Stimulated activated naive B cell treated with anti-CD40 and anti-IgM and Interleukin-4, amounts not matched to agents 10 μg/mL and 1 μg/mL and 100 μg/mL, for 72 hours (primary cell): ENCODE data around the gene CARMIL3.
A peak's percentile ranks its signal among the peaks of the same experiment; 100 is the strongest.
"Not testable (repeated sequence)": the region's sequence is repeated elsewhere in the genome, so short reads cannot be mapped to it uniquely, and the experiment has no call there.

Experiments
- ATAC-seq, 2 donors: fragments of 150-1000 bp; cut with Tn5 transposase; replicated peaks; 2 replicates each; pipeline ENCODE4 v1.10.0; 2021; ENCODE audit warnings: moderate library complexity in 1 of 2
- DNase-seq: peaks from one replicate; pipeline ENCODE4 v3.0.0; 2021
- H3K27ac Mint-ChIP-seq: one replicate; pipeline ENCODE4 v1.8.0; 2022; ENCODE audit warnings: mild to moderate bottlenecking, mixed read lengths
- H3K27me3 Mint-ChIP-seq, 2 donors: one replicate each; pipeline ENCODE4 v1.8.0; 2022; ENCODE audit warnings: mixed read lengths in 2 of 2
- H3K36me3 Mint-ChIP-seq, 2 donors: one replicate each; pipeline ENCODE4 v1.8.0; 2022; ENCODE audit warnings: mixed read lengths in 2 of 2, mild to moderate bottlenecking in 1 of 2
- H3K4me1 Mint-ChIP-seq, 2 donors: one replicate each; pipeline ENCODE4 v1.8.0; 2022; ENCODE audit warnings: mixed read lengths in 2 of 2, mild to moderate bottlenecking in 1 of 2
- H3K4me3 Mint-ChIP-seq, 2 donors: one replicate each; pipeline ENCODE4 v1.8.0; 2022; ENCODE audit warnings: mild to moderate bottlenecking in 2 of 2, mixed read lengths in 2 of 2, moderate library complexity in 1 of 2
- H3K9me3 Mint-ChIP-seq, 2 donors: one replicate each; pipeline ENCODE4 v1.8.0; 2022; ENCODE audit warnings: mixed read lengths in 2 of 2, mild to moderate bottlenecking in 1 of 2

The CARMIL3 gene

DNA sequence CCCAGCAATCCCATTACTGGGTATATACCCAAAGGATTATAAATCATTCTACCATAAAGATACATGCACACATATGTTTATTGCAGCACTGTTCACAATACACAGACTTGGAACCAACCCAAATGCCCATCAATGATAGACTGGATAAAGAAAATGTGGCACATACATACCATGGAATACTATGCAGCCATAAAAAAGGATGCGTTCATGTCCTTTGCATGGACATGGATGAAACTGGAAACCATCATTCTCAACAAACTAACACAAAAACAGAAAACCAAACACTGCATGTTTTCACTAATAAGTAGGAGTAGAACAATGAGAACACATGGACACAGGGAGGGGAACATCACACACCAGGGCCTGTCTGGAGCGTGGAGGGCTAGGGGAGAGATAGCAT, 20.5 kb upstream of the CARMIL3 start:
- H3K9me3 Mint-ChIP-seq, H3K27ac Mint-ChIP-seq: not testable (repeated sequence)

DNA sequence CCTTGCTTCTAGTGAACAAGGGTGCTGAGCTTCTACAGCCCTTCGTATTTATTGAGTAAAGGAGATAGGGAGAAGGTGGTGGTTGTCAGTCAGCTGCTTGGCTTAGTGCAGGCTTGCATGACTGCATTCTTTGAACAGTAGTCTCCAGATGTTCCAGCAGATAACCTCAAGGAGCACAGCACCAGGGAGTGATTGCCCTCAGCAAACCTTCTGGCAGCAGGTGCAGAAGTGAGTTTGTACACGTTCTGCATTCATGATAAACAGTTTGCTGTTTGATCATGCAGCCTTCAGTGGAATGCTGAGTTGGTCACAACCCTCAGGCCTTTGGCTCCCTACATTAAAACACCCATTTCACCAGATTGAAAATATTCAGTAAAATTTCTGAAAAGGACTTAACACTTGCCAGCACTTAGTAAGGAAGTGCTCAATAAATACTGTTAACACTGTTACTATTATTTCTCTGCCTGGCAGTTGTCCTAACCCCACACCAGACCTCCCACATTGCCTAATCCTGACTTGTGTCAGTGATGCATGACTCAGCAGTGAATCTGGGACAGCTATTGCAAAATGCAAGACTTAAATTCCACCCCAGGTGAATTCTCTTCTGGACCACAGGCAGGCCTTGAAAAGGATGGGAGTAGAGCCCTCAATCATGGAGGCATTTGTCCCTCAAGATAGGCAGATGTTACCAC, 18.9 kb upstream of the CARMIL3 start:
- Mint-ChIP-seq H3K36me3 (peaks cover 3 to 6% of the 10 kb centered on the region in 2 donors), H3K4me3 (no peak overlapping the region), H3K4me1 (peaks cover 7 to 9% of the 10 kb centered on the region in 2 donors), H3K9me3 (peaks cover 4 to 9% of the 10 kb centered on the region in 2 donors), H3K27me3 (no peaks in the 10 kb centered on the region), H3K27ac (no peak overlapping the region)
- no peak for ATAC-seq
- DNase-seq, result no peak

More for the DNA sequence above, 20.5 kb upstream of the CARMIL3 start:
- ATAC-seq, H3K4me3 Mint-ChIP-seq, H3K27me3 Mint-ChIP-seq, H3K36me3 Mint-ChIP-seq, H3K4me1 Mint-ChIP-seq, DNase-seq: not testable (repeated sequence)

DNA sequence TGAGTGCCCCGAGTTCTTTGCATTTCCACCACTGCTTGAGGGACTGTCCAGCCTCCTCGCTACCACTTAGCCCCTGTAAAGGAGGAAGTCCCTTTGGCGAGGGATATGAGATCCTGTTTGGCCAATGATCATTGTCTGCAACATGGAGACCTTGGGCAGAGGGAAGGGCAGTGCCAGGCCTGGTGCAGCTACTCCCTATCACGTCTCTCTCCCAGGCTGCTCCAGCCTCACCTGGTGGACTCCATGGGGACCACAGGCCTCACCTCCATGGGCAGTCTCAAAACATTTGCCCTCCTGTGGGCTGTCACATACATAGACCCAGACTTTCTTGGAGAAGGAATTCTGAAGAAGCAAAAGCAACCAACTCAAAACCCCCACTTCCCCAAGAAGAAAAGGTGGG, 16.0 kb upstream of the CARMIL3 start:
- H3K9me3 Mint-ChIP-seq, H3K4me1 Mint-ChIP-seq, H3K27me3 Mint-ChIP-seq, H3K36me3 Mint-ChIP-seq, DNase-seq: not testable (repeated sequence)
- peak; percentile 21 to 32 for ATAC-seq
- Mint-ChIP-seq H3K27ac (peak overlapping the region; percentile 59), H3K4me3 (peak overlapping the region; percentile 95 to 99)

DNA sequence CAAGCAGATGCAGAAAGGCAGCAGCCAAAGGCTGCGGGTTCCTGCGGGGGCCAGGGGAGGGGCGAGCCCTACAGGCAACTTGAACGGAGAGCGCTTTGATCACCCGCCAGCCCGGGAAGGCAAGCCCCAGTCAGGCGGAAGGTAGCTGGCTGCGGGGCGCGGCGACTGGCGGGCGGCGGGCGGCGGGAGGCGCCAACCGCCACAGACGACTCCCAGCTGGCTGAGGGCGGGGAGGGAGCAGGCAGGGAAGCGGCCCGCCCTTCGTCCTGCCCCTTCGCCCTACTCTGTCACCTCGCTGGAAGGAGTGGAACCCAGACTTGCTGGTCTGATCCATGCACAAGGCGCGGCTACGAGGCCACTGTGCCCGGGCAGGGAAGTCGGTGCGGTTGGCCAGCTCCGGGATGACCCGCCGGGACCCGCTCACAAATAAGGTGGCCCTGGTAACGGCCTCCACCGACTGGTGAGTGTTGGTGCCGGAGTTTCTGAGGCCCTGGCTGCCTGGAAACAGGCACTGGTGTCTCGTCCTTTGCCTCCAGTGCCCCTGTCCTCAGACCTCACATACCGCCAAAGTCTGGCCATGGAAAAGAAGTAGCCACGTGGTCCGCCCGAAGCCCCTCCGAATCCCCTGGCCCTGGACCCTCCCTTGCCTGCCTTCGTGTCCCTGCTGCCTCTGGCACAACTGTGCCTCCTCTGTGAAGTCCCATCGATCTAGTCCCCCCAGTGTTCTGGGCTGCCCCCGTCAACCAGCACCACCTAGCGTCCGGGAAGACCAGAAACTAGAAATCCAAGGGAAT, 15.4 kb upstream of the CARMIL3 start:
- Mint-ChIP-seq H3K27ac (peak overlapping the region; percentile 87), H3K36me3 (peaks cover 2 to 4% of the 10 kb centered on the region in 2 donors), H3K9me3 (peaks cover 3 to 7% of the 10 kb centered on the region in 2 donors), H3K4me3 (peak overlapping the region; percentile 95 to 99), H3K27me3 (no peaks in the 10 kb centered on the region), H3K4me1 (peaks cover 7 to 9% of the 10 kb centered on the region in 2 donors)
- DNase-seq (peak; percentile 52), ATAC-seq (peak; percentile 87 to 88)

DNA sequence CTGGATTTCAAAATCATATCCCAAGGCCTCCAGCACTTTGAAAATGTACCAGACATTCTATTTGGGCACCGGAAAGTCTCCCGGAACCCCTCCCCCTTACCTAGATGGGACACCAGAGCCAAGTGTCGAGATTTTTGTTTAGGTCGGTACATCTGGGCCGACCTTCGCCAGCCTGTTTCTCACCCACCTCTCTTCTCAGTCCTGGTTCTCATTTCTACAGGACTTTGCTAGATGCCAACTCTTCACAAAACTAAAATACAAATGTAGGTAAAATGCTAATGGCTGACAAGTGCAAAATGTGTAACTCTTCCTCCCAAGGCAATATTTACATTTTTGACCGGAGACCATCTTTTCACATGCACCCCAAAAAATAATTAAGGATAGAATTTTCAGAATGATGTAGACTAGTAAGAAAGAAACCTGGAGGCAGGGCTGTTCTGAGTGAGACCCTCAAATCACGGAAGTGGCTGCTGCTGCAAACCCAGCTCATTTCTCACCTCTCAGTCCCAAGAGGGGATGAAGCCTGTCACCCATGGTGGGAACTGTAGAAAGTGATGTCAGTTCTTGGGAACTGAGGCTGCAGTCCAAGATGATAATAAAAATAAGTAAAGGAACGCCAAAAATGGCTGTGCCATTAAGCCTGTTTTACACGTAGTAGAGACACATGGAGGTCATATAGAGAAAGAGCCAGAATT, 14.7 kb upstream of the CARMIL3 start:
- Mint-ChIP-seq H3K27ac (peak overlapping the region; percentile 87), H3K4me3 (peak overlapping the region; percentile 95 to 99)
- H3K36me3 Mint-ChIP-seq, H3K4me1 Mint-ChIP-seq, H3K27me3 Mint-ChIP-seq, H3K9me3 Mint-ChIP-seq, DNase-seq: not testable (repeated sequence)
- peak; percentile 18 to 42 for ATAC-seq

DNA sequence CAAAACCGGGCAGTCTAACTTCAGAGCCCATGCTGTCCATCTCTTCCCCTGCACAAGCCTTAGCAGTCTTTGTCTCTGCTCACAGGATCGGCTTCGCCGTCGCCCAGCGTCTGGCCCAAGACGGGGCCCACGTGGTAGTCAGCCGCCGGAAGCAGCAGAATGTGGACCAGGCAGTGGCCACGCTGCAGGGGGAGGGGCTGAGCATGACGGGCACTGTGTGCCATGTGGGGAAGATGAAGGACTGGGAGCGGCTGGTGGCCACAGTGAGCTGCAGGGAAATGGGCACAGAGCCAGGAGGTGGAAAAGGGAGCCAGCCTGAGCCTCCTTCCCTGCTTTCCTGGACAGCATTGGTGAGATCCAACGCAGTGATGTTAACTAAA, 14.2 kb upstream of the CARMIL3 start:
- Mint-ChIP-seq H3K9me3 (no peaks in the 10 kb centered on the region), H3K27ac (no peak overlapping the region), H3K36me3 (peaks cover 0 to 2% of the 10 kb centered on the region in 2 donors), H3K4me3 (no peak overlapping the region), H3K4me1 (peaks cover 7 to 9% of the 10 kb centered on the region in 2 donors), H3K27me3 (no peaks in the 10 kb centered on the region)
- ATAC-seq (no peak), DNase-seq (no peak)

DNA sequence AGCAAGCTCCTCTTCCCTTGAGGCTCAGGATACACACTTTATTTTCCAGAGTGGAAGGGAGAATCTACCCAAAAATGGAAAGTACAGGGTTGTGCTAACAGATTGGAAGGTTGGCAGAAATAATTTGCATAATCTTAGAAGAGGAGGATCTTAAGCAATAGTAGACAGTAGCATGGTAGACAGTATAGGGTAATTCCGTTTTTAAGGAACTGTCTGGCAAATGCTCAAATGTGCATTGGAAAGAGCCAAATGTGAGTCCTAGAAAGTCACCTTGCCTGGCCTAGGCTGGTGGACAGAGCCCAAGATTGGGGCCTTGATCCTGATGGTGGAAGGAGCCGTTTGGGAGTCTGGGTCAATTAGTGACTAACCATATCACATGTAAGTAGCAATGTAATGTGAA, 13.1 kb upstream of the CARMIL3 start:
- no peak overlapping the region for H3K4me3 Mint-ChIP-seq
- no peak for DNase-seq
- ATAC-seq, result no peak
- peaks cover 7 to 9% of the 10 kb centered on the region in 2 donors for H3K4me1 Mint-ChIP-seq
- H3K27ac Mint-ChIP-seq, result peak overlapping the region; percentile 68
- peaks cover 0 to 2% of the 10 kb centered on the region in 2 donors for H3K36me3 Mint-ChIP-seq
- H3K9me3 Mint-ChIP-seq, result no peaks in the 10 kb centered on the region
- no peaks in the 10 kb centered on the region for H3K27me3 Mint-ChIP-seq

DNA sequence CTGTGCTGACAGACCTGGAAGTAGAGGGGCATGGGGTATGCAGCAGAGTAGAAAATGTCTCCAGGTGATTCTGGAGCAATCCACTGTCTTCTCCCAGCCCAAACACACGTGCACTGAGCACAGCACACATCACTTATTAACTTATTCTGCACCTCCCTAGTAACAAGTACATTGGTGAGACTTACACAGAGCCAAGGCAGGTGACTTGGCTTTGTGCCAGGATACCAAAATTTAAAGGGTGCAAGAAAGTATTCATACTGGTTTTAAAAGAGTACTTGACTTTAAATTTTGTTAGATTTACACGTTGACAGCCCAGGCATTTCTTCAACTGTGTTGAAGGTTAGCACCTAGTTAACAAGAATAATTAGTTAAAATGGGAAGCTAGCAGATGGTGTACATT, 11.1 kb upstream of the CARMIL3 start:
- no peaks in the 10 kb centered on the region for H3K9me3 Mint-ChIP-seq
- H3K27ac Mint-ChIP-seq, result no peak overlapping the region

DNA sequence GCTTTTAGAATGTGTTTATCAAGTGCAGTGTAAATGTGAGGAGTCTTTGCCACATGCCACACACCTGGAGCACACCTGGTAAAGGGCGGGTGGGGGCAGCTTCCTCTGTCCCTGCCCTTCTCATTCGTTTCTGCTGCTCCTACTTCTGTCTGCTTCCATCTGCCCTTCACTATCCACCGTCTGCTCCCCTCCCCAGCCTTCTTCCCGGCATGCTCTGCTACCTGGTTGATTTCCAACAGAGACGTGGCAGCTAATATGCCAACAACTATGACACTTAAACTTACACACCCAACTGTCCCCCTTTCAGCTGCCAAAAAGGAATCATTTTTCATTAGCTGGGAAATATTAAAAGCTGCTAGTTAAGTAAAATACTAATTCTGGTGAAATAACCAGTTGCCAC, 9.1 kb upstream of the CARMIL3 start:
- no peaks in the 10 kb centered on the region for H3K9me3 Mint-ChIP-seq
- ATAC-seq, result no peak
- no peaks in the 10 kb centered on the region for H3K36me3 Mint-ChIP-seq
- no peaks in the 10 kb centered on the region for H3K4me1 Mint-ChIP-seq
- no peak overlapping the region for H3K27ac Mint-ChIP-seq
- H3K4me3 Mint-ChIP-seq, result no peak overlapping the region
- H3K27me3 Mint-ChIP-seq, result peaks cover 0 to 6% of the 10 kb centered on the region in 2 donors
- no peak for DNase-seq

More for the DNA sequence above, 11.1 kb upstream of the CARMIL3 start:
- Mint-ChIP-seq H3K4me3 (no peak overlapping the region), H3K4me1 (peaks cover 7 to 8% of the 10 kb centered on the region in 2 donors), H3K27me3 (peaks cover 0 to 5% of the 10 kb centered on the region in 2 donors), H3K36me3 (no peaks in the 10 kb centered on the region)
- no peak for ATAC-seq
- no peak for DNase-seq

DNA sequence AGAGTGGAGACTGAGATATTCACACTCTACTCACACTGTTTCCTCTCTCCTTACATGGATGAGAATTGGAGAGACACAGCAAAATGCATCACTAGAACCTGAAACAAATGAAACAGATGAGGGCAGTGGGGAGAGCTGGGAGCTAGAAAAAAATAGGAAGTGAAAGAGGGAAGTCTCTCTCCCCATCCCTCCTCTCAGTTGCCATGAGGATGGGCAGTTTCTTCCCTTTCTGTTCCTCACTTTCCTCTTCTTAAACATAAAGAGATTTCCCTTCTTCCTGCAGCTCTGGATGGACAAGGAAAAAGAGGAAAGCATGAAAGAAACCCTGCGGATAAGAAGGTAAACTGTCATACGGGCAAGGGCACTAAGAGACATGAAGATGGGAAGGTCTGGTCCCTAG, 2.8 kb upstream of the CARMIL3 start:
- peak; percentile 44 for ATAC-seq
- Mint-ChIP-seq H3K27me3 (peaks cover 12 to 19% of the 10 kb centered on the region in 2 donors), H3K4me1 (peaks cover 32 to 44% of the 10 kb centered on the region in 2 donors)
- H3K27ac Mint-ChIP-seq, H3K36me3 Mint-ChIP-seq, H3K4me3 Mint-ChIP-seq, H3K9me3 Mint-ChIP-seq, DNase-seq: not testable (repeated sequence)

DNA sequence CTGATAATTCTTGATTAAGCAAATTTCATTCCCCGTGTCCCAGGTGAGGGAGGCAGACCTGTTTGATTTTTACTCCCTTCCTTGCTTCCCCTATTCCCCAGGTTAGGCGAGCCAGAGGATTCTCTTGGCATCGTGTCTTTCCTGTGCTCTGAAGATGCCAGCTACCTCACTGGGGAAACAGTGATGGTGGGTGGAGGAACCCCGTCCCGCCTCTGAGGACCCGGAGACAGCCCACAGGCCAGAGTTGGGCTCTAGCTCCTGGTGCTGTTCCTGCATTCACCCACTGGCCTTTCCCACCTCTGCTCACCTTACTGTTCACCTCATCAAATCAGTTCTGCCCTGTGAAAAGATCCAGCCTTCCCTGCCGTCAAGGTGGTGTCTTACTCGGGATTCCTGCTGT, 1.1 kb upstream of the CARMIL3 start:
- not testable (repeated sequence) for H3K27ac Mint-ChIP-seq, H3K36me3 Mint-ChIP-seq, H3K9me3 Mint-ChIP-seq, ATAC-seq, DNase-seq
- Mint-ChIP-seq H3K4me3 (peak overlapping the region; percentile 79 to 88), H3K27me3 (peaks cover 21 to 28% of the 10 kb centered on the region in 2 donors), H3K4me1 (peaks cover 32 to 44% of the 10 kb centered on the region in 2 donors)

DNA sequence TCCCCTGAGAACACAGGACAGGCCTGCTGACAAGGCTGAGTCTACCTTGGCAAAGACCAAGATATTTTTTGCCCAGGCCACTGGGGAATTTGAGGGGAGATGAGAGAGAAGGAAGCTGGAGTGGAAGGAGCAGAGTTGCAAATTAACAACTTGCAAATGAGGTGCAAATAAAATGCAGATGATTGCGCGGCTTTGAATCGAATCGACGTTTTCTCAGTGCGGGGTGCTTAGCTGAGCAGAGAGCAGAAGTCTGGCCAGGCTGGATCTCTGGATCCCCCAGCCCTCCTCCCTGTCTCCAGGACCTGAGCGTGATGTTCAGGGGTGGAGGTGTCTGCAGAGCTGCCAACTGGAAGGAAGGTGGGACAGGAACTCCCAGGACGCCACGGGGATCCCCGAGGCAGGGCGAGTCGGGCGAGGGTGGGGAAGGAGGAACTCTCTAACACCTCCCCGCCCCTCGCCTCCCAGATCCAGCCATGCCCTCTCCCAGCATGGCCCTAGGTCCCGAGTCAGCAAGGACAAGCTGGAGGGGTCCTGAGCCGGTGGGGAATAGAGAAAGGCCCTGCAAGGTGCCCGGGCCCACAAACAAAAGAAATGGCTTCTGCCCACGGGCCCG, 527 bp upstream of the CARMIL3 start:
- H3K27ac Mint-ChIP-seq, result peak overlapping the region; percentile 65
- no peak for DNase-seq
- ATAC-seq, result peak in 1 of 2 donors; percentile 18
- H3K9me3 Mint-ChIP-seq, result no peaks in the 10 kb centered on the region
- peaks cover 22 to 28% of the 10 kb centered on the region in 2 donors for H3K27me3 Mint-ChIP-seq
- no peaks in the 10 kb centered on the region for H3K36me3 Mint-ChIP-seq
- H3K4me3 Mint-ChIP-seq, result peak overlapping the region; percentile 79 to 88
- H3K4me1 Mint-ChIP-seq, result peaks cover 32 to 44% of the 10 kb centered on the region in 2 donors

DNA sequence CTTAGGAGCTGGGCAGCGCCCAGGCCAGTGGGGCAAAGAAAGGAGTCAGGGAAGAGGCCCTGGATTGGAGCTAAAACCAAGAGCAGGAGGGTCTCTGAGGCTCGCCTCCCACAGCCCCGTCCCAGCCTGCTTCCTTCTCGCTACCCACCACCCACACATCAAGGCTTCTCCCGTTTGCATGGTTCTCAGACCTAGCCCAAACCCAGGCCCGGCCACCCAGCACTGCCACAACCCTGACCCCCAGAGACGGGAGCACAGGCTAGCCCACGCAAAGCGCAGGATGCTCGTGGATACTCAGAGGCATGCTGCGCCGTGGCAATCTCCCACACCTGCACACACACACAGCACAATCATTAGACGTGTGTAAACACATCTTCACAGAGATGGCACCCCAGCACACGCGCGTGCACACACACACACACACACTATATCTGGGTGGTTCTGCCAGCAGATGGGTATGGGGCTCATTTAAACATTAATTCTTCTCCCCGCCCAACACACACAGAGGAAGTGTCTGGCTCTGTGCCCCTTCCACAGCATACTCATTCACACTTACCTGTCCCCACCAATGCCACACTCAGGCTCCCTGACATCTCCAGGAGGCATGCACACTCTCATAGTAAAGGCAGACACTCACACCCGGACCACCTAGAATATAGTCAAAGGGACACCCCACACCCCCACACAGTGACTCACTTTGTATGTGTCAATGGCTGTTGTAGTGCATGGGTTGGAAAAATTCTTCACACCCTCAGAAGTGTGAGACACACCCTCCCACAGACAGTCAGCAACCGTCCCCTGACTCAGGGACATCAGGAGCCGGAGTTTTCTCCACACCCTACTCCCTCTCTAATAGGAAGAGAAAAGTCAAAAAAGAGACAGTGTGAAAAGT, 1.1 kb downstream of the CARMIL3 start:
- ATAC-seq, result no peak
- DNase-seq, result no peak
- peak overlapping the region; percentile 81 to 88 for H3K4me3 Mint-ChIP-seq

More for the DNA sequence above, 1.1 kb downstream of the CARMIL3 start:
- H3K9me3 Mint-ChIP-seq, result no peaks in the 10 kb centered on the region
- H3K27ac Mint-ChIP-seq, result peak overlapping the region; percentile 42
- H3K27me3 Mint-ChIP-seq, result peaks cover 25 to 34% of the 10 kb centered on the region in 2 donors
- H3K4me1 Mint-ChIP-seq, result peaks cover 32 to 44% of the 10 kb centered on the region in 2 donors
- H3K36me3 Mint-ChIP-seq, result no peaks in the 10 kb centered on the region
